Measurements from ENCODE around the gene COMP. TPM values are rescaled to one million over a fixed set of nuclear protein-coding genes. Genes with fewer than 3 reads are reported as not detected.

COMP gene
- polyA plus RNA-seq, 1 donor (not counting 4 experiments of a cell fraction or from before 2014, with no cell fraction given) = not detected

GRCh38 chr19:18802354-18802753, 11.2 kb upstream of the COMP start:
- H3K36me3 ChIP-seq (ENCODE audit: control insufficient read depth in 2 of 2, extremely low read depth in 1 of 2, insufficient read depth in 2 of 2, low read length in 2 of 2) = no peaks in the 10 kb centered on the region
- dilution Hi-C loops (cut with MboI; ENCODE audit: extremely low pct_ligation_motif_present, low sequenced_read_pairs) = no loop called here
- no peak overlapping the region for H3K9ac ChIP-seq (ENCODE audit: control insufficient read depth, extremely low read depth, insufficient read depth, low read length)
- no peak for TF ChIP-seq EZH2 (IDR thresholded peaks at IDR 0.05; ENCODE audit: low read length)
- TF ChIP-seq, protein P1, sequence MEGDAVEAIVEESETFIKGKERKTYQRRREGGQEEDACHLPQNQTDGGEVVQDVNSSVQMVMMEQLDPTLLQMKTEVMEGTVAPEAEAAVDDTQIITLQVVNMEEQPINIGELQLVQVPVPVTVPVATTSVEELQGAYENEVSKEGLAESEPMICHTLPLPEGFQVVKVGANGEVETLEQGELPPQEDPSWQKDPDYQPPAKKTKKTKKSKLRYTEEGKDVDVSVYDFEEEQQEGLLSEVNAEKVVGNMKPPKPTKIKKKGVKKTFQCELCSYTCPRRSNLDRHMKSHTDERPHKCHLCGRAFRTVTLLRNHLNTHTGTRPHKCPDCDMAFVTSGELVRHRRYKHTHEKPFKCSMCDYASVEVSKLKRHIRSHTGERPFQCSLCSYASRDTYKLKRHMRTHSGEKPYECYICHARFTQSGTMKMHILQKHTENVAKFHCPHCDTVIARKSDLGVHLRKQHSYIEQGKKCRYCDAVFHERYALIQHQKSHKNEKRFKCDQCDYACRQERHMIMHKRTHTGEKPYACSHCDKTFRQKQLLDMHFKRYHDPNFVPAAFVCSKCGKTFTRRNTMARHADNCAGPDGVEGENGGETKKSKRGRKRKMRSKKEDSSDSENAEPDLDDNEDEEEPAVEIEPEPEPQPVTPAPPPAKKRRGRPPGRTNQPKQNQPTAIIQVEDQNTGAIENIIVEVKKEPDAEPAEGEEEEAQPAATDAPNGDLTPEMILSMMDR (optimal IDR thresholded peaks at IDR 0.05 in 1 of 3, IDR thresholded peaks at IDR 0.05 in 1 of 3, conservative IDR thresholded peaks at IDR 0.05 in 1 of 3; ENCODE audit: extremely low read depth in 1 of 3, insufficient read depth in 2 of 3, low read length in 3 of 3) = no peak
- no peak overlapping the region for H2AFZ ChIP-seq (ENCODE audit: control insufficient read depth, low read length)
- no peaks in the 10 kb centered on the region for H3K79me2 ChIP-seq (ENCODE audit: control insufficient read depth, insufficient read depth, low read length)
- H3K9me3 ChIP-seq (ENCODE audit: control insufficient read depth, low read depth, low read length) = no peaks in the 10 kb centered on the region
- no peaks in the 10 kb centered on the region for H4K20me1 ChIP-seq (ENCODE audit: control insufficient read depth, extremely low read depth, insufficient read depth, low read length)
- H3K4me2 ChIP-seq (ENCODE audit: control insufficient read depth, extremely low read depth, insufficient read depth, low read depth, low read length) = no peak overlapping the region
- DNase-seq (ENCODE audit: low read depth, low spot score) (no peak), FAIRE-seq (no peak)
- H3K9me1 ChIP-seq (ENCODE audit: control insufficient read depth, extremely low read depth, insufficient read depth, low read length) = no peaks in the 10 kb centered on the region
- no peak overlapping the region for H3K27ac ChIP-seq (ENCODE audit: control insufficient read depth, insufficient read depth, low read length)
- H3K27me3 ChIP-seq (ENCODE audit: control insufficient read depth, extremely low read depth, insufficient read depth, low read length) = peaks cover 24% of the 10 kb centered on the region
- H3K4me3 ChIP-seq (ENCODE audit: control insufficient read depth in 2 of 3, extremely low read depth in 1 of 3, insufficient read depth in 2 of 3, low read depth in 1 of 3, low read length in 3 of 3) = no peak overlapping the region
- no peaks in the 10 kb centered on the region for H3K4me1 ChIP-seq (ENCODE audit: control insufficient read depth, extremely low read depth, insufficient read depth, low read length)

GRCh38 chr19:18800636-18801035, 9.5 kb upstream of the COMP start:
- no peaks in the 10 kb centered on the region for H3K79me2 ChIP-seq (ENCODE audit: control insufficient read depth, insufficient read depth, low read length)
- H3K4me3 ChIP-seq (ENCODE audit: control insufficient read depth in 2 of 3, extremely low read depth in 1 of 3, insufficient read depth in 2 of 3, low read depth in 1 of 3, low read length in 3 of 3) = no peak overlapping the region
- no peaks in the 10 kb centered on the region for H3K9me3 ChIP-seq (ENCODE audit: control insufficient read depth, low read depth, low read length)
- no peaks in the 10 kb centered on the region for H3K4me1 ChIP-seq (ENCODE audit: control insufficient read depth, extremely low read depth, insufficient read depth, low read length)
- peaks cover 29% of the 10 kb centered on the region for H3K27me3 ChIP-seq (ENCODE audit: control insufficient read depth, extremely low read depth, insufficient read depth, low read length)
- H3K36me3 ChIP-seq (ENCODE audit: control insufficient read depth in 2 of 2, extremely low read depth in 1 of 2, insufficient read depth in 2 of 2, low read length in 2 of 2) = no peaks in the 10 kb centered on the region
- dilution Hi-C loops (cut with MboI; ENCODE audit: extremely low pct_ligation_motif_present, low sequenced_read_pairs) = no loop called here
- FAIRE-seq (no peak), DNase-seq (ENCODE audit: low read depth, low spot score) (no peak)
- H4K20me1 ChIP-seq (ENCODE audit: control insufficient read depth, extremely low read depth, insufficient read depth, low read length) = no peaks in the 10 kb centered on the region
- no peak overlapping the region for H3K9ac ChIP-seq (ENCODE audit: control insufficient read depth, extremely low read depth, insufficient read depth, low read length)
- no peak overlapping the region for H3K4me2 ChIP-seq (ENCODE audit: control insufficient read depth, extremely low read depth, insufficient read depth, low read depth, low read length)
- H3K27ac ChIP-seq (ENCODE audit: control insufficient read depth, insufficient read depth, low read length) = no peak overlapping the region
- H3K9me1 ChIP-seq (ENCODE audit: control insufficient read depth, extremely low read depth, insufficient read depth, low read length) = no peaks in the 10 kb centered on the region
- TF ChIP-seq EZH2 (IDR thresholded peaks at IDR 0.05; ENCODE audit: low read length) = no peak
- TF ChIP-seq, protein P1 (optimal IDR thresholded peaks at IDR 0.05 in 1 of 3, IDR thresholded peaks at IDR 0.05 in 1 of 3, conservative IDR thresholded peaks at IDR 0.05 in 1 of 3; ENCODE audit: extremely low read depth in 1 of 3, insufficient read depth in 2 of 3, low read length in 3 of 3) = no peak
- H2AFZ ChIP-seq (ENCODE audit: control insufficient read depth, low read length) = no peak overlapping the region
